Stimulated activated CD4-positive, alpha-beta T cell treated with anti-CD3 and anti-CD28 coated beads, Interleukin-1b, Interleukin-23, amount 100 ng/mL, for 1 hour (primary cell): Measurements from ENCODE around the gene NOTUM.

Experiments
- DNase-seq, 2 donors: peaks; one replicate each; pipeline ENCODE4 v3.0.0-alpha.2; 2020; ENCODE audit warnings: low read depth in 2 of 2

Gene NOTUM

DNA sequence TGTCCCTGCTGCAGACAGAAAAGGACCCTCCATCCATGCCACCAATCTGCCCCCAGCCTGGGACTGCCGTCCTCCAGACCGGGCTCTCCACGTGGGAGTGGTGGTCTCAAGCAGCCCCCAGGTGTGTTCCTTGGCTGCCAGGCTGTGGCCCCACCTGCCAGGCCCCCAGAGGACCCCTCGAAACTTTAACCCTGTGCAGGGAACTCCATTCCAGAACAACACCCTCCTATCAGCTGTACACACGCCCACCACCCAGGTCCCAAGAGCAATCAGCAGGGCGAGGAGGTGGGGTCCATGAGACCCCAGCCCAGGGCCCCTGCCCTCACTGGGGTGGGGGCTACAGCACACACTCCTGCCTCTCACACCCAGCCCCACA, 25.3 kb downstream of the NOTUM start:
- no peak for DNase-seq

- DNase-seq: no peak
Measured at GRCh38 chr17:81934850-81935708, 25.9 kb downstream of the NOTUM start.

DNA sequence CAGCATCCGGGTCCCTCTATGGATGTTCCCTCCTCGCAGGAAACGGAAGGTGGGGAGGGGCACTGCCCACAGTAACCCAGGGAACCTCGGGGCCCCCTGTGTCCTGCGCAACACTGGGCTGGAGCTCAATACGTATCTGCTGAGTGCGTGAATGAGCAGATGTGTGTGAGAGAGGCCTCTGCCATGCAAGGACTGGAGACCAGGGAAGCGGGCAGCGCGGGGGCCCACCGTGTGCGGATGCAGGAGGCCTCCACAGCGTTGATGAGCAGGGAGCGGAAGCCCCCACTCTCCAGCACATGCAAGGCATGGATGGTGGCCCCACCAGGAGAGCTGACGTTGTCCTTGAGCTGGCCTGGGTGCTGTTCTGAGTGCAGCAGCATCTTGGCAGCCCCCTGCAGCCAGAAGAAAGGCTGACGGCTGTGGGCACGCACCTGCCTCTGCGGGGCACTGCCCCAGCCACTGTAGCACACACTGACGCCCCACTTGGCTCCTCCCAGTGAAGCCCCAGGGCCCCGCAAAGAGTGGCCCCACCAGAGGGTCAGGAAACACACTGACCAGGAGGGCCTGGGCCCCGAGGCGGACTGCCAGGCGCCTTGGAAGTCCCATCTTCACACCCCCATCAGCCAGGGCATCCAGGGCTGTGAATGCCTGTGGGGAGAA, 26.8 kb downstream of the NOTUM start:
- DNase-seq: no peak

DNA sequence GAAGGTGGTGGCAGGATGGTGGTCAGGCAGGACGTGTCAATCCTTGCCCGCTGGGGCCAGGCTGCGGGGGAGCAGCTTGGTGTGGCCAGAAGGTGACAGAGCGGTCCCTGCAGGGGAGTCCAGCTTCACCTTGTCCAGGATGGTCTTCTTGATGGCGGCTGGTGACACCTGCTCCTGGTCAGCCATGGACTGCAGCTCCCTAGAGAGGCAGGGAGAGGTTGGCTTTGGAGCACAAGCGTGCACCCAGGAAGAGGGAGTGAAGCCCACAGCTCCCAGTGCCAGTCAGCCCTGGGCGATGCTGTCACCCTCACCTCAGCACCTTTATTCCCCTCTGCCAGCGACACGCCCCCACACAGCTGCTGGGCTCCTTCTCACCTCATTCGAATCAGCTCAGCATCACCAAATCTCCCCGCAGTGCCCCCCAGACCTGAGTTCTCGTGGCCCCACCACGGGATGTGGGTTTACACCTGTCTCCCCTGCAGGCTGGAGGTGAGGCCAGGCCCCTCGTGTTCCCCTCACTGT, 27.7 kb downstream of the NOTUM start:
- DNase-seq: no peak

- no peak for DNase-seq
Measured at GRCh38 chr17:81932333-81932983, 28.5 kb downstream of the NOTUM start.

GRCh38 chr17:81931557-81932332, 29.2 kb downstream of the NOTUM start:
- DNase-seq: no peak

GRCh38 chr17:81931189-81931556, 29.8 kb downstream of the NOTUM start:
- no peak for DNase-seq

DNA sequence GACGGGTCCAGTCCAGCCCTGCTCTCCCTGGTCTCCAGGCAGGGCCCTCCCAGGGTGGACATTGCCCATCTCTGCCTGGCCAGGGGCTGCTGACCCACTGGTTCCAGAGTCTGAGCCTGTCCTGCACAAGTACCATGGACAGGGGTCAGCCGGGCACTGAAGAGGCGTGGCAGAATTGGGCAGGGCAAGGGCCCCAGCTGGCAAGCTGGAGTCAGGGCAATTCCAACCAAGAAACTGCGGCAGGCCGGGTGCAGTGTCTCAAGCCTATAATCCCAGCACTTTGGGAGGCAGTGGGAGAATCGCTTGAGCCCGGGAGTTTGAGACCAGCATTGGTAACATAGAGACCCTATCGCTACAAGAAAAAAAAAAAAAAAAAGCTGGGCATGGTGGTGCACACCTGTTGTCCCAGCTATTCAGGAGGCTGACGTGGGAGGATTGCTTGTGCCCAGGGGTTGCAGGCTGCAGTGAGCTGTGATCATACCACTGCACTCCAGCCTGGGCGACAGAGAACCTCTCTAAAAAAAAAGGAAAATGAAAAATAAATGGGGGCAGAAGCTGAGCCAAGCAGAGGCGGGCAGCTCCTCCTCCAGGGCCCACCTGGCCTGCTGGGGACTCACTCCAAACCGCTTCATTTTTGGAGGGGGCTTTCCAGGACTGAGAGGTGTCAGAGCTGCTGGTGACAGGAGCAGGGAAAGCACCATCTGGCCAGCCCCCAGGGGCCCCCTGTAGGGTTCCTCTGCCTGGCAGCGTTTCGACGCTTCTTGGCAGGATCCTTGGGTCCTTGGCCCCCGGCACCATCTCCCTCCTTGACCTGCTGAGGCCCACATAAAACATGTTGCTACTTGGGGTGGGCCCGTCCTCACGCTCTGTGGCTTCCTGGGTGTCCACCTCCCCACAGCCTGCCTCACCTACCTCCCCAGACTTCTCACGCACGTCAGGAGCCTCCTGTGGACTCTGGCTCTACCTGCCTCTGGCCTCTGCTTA, 30.6 kb downstream of the NOTUM start:
- no peak for DNase-seq

DNA sequence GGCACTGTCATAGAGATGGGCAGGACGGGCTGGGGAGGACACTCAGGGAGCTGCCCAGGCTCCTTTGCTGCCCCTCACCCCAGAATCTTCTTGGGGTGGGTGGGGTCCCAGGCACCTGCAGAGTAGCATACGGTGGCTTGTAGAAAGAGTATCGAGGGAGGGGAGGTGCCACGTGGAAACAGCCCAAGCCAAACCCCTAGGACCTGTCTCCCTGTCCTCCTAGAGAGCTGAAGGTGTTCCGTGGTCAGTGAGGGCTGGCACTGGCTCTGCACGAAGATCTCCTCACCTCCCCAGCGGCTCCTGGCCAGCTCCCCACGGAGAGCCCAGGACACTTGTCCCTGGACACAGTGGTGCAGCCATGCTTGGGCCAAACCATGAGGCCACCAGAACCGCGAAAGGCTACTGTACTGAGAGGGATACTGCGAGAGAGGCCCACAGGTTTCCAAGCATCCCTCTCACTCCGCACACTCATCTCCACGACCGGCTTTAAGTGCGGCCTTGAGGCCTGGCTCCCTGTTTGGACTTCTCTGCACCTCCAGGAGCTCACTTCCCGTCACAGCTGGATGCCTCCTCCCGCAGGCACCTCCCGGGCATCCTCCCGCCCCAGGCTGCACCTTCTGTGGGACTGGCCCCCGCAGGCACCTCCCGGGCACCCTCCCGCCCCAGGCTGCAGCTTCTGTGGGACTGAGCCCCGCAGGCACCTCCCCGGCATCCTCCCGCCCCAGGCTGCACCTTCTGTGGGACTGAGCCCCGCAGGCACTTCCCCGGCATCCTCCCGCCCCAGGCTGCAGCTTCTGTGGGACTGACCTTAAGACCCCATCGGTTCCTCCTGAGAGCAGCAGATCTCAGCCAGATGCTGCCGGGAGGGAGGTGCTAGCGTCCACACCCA, 31.5 kb downstream of the NOTUM start:
- DNase-seq: no peak

DNA sequence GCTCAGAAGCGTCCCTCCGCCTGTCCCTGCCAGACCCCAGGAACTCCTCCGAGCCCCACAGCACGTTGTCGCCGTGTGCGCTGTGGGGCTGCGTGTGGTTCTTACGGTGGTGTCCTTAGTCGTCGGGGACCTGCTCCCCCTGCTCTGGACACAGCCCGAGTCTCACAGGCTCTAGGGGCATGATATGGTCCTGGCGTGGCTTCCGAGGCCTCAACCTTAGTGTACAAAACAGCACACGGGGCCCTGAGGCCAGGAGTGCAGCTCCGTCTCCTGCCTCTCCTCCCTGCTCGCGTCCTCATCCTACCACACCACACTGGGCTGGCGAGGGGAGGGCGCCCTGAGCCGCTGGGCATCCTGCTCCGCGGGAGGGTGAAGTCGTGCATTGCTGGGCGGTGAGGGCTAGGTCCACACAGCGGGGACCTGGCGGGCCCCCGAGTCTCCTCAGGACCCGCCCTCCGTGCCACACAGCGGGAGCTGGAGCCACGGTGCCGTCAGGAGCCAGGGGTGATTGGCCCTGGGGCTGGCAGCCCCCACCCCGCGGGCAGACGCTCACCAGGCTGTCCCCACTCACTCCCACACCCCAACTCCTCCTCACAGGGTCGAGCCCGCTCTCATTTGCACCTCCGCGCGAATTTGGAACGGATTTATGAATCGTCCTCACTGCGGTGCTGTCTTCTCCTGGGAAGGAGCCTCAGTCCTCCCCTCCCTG, 32.3 kb downstream of the NOTUM start:
- no peak for DNase-seq

- peak; percentile 75 for DNase-seq
Measured at GRCh38 chr17:81927653-81928543, 33.1 kb downstream of the NOTUM start, which contains the start of gene MAFG. MAFG (minus strand) TSS chr17:81927735; CDS start chr17:81923185, 4,550 bp downstream.

DNA sequence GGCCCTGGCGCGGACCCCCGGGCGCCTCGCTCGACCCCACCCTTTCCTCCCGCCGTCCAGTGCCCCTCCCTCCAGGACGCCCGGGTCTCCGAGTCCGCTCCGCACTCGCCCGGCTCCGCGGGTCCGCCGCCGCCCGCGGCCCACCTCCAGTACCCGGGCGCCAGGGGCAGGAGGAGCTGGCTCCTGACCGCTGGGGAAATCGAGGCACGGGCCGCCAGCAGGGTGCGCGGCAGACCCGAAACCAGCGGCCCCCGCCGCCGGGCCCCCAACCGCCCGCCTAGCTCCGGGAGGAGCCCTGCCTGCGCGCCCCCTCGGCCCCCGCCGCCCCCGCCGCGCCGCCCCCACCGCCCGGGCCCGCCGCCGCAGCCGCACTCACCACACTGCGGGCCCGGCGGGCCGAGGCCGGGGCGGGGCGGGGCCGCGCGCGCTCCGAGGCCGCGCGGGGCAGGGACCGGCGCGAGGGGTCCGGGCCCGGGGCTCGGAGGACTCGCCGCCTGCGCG, 33.8 kb downstream of the NOTUM start:
- no peak for DNase-seq

- DNase-seq: peak in 1 of 2 donors; percentile 49
Measured at GRCh38 chr17:81926451-81927151, 34.4 kb downstream of the NOTUM start.

GRCh38 chr17:81925860-81926450, 35.0 kb downstream of the NOTUM start:
- DNase-seq: no peak

- DNase-seq: no peak
Measured at GRCh38 chr17:81924557-81925532, 36.1 kb downstream of the NOTUM start.
